ENCODE measurements around the gene BLVRB. TPM values are rescaled to one million over a fixed set of nuclear protein-coding genes. Genes with fewer than 3 reads are reported as not detected.

The BLVRB gene
- total and polyA plus RNA-seq, 2 of the 8 experiments (the other 6 are each of a cell fraction or from before 2014, with no cell fraction given) = 28.7 to 182 TPM

DNA sequence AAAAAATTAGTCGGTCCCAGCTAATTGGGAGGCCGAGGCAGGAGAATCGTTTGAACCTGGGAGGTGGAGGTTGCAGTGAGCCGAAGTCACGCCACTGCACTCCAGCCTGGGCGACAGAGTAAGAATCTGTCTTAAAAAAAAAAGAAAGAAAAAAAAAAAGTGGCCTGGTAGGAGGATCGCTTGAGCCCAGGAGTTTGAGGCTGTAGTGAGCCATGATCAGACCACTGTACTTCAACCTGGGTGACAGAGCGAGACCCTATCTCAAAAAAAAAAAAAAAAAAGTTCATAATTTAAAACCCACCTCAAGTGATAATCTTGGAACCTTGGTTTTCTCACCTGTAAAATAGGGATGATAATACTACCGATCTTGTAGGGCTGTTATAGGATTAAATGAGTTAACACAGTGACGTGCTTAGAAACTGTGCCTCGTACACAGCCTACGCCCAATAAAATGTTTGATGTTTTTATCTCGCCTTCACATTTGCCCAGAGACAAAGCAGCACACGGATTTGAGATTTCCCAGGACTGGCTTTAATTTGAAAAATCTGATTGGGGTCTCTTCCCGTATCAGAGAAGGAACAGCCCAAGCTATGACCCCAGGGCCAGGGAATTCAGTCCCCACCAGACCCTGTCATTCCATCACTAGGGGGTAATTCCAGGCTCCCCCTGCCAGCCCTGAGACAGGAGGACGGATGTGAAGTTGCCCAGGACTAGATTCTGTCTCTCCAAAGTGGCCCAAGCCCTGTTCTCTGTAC, 43.4 kb downstream of the BLVRB start (continued):
- no peak for TF ChIP-seq BACH1 (IDR thresholded peaks at IDR 0.05; ENCODE audit: low read length)
- no peak for TF ChIP-seq GABPA (IDR thresholded peaks at IDR 0.05; ENCODE audit: borderline replicate concordance, insufficient read depth, low read length)

Measured in H1 (cell line).